PC-9 (cell line): Measurements from ENCODE around the gene WFDC8.

ENCODE experiments used
- CTCF ChIP-seq: fragments of 200-600 bp; sonication (generic); conservative IDR thresholded peaks from 2 replicates; pipeline ENCODE4 v1.6.1; 2017; ENCODE audit warnings: mixed run types, antibody characterized with exemption, mild to moderate bottlenecking, moderate library complexity
- EZH2 ChIP-seq: fragments of 200-600 bp; sonication (generic); IDR thresholded peaks from 2 replicates; pipeline ENCODE4 v1.8.0; 2017; ENCODE audit warnings: antibody characterized with exemption, low read depth

GRCh38 chr20:45547206-45547770 is 31.8 kb downstream of the WFDC8 start, which contains the start of gene EPPIN:
- no peak for TF ChIP-seq EZH2
- no peak for TF ChIP-seq CTCF
